H9 (cell line): ENCODE data around the gene IL1R2. TPM values are rescaled to one million over a fixed set of nuclear protein-coding genes. Genes with fewer than 3 reads are reported as not detected.

Experiments used
- DNase-seq: peaks from one replicate; pipeline ENCODE4 v3.0.0-alpha.2; 2017
- H2AFZ ChIP-seq: one replicate; pipeline ENCODE4 v1.6.1; 2013; ENCODE audit warnings: mild to moderate bottlenecking, low read length, control low read depth, moderate library complexity
- H2AK5ac ChIP-seq: 2 replicates; pipeline ENCODE4 v1.6.1; 2013; ENCODE audit warnings: low read length, control low read depth, mixed read lengths; ENCODE audit not compliant: insufficient read length
- H2BK120ac ChIP-seq: one replicate; pipeline ENCODE4 v1.6.1; 2013; ENCODE audit warnings: low read depth, mild to moderate bottlenecking, low read length, control low read depth, inconsistent platforms; ENCODE audit not compliant: poor library complexity, severe bottlenecking
- H2BK12ac ChIP-seq: 2 replicates; pipeline ENCODE4 v1.6.1; 2013; ENCODE audit warnings: low read length, control low read depth, mixed read lengths, low read depth; ENCODE audit not compliant: insufficient read length
- H2BK15ac ChIP-seq: 2 replicates; pipeline ENCODE4 v1.6.1; 2013; ENCODE audit warnings: low read depth, low read length, control low read depth
- H2BK20ac ChIP-seq: one replicate; pipeline ENCODE4 v1.6.1; 2013; ENCODE audit warnings: low read depth, mild to moderate bottlenecking, low read length, control low read depth, inconsistent platforms; ENCODE audit not compliant: poor library complexity, severe bottlenecking
- H2BK5ac ChIP-seq: 2 replicates; pipeline ENCODE4 v1.6.1; 2013; ENCODE audit warnings: low read length, control low read depth, mixed read lengths; ENCODE audit not compliant: insufficient read length
- H3K14ac ChIP-seq: 2 replicates; pipeline ENCODE4 v1.6.1; 2013; ENCODE audit warnings: low read length, control low read depth; ENCODE audit not compliant: insufficient read depth
- H3K18ac ChIP-seq: 2 replicates; pipeline ENCODE4 v1.6.1; 2013; ENCODE audit warnings: low read depth, mild to moderate bottlenecking, mixed read lengths, low read length, control low read depth; ENCODE audit not compliant: insufficient read length
- H3K23ac ChIP-seq: 2 replicates; pipeline ENCODE4 v1.6.1; 2013; ENCODE audit warnings: low read length, control low read depth, mixed read lengths, low read depth; ENCODE audit not compliant: insufficient read length
- H3K23me2 ChIP-seq: 2 replicates; pipeline ENCODE4 v1.6.1; 2013; ENCODE audit warnings: low read depth, mild to moderate bottlenecking, mixed read lengths, low read length, control low read depth; ENCODE audit not compliant: insufficient read length, poor library complexity, severe bottlenecking
- H3K27ac ChIP-seq: 2 replicates; pipeline ENCODE4 v1.5.1; 2013; ENCODE audit warnings: low read length, control low read depth, mixed read lengths, low read depth; ENCODE audit not compliant: insufficient read length
- H3K27me3 ChIP-seq: 2 replicates; pipeline ENCODE4 v1.6.1; 2013; ENCODE audit warnings: low read length, control low read depth, inconsistent platforms; ENCODE audit not compliant: insufficient read depth
- H3K4ac ChIP-seq: 2 replicates; pipeline ENCODE4 v1.6.1; 2013; ENCODE audit warnings: low read depth, mild to moderate bottlenecking, control low read depth, inconsistent platforms, low read length, moderate library complexity
- H3K4me1 ChIP-seq: 2 replicates; pipeline ENCODE4 v1.6.1; 2013; ENCODE audit warnings: low read length, control low read depth, inconsistent platforms; ENCODE audit not compliant: insufficient read depth
- H3K4me2 ChIP-seq: 2 replicates; pipeline ENCODE4 v1.6.1; 2013; ENCODE audit warnings: low read length, control low read depth, mixed read lengths; ENCODE audit not compliant: insufficient read length, insufficient read depth
- H3K56ac ChIP-seq: 2 replicates; pipeline ENCODE4 v1.6.1; 2013; ENCODE audit warnings: low read depth, mild to moderate bottlenecking, mixed read lengths, low read length, control low read depth; ENCODE audit not compliant: insufficient read length
- H3K79me1 ChIP-seq: 2 replicates; pipeline ENCODE4 v1.6.1; 2013; ENCODE audit warnings: low read depth, mild to moderate bottlenecking, moderate library complexity, low read length, control low read depth, inconsistent platforms; ENCODE audit not compliant: insufficient read depth, poor library complexity, severe bottlenecking
- H3K79me2 ChIP-seq: 2 replicates; pipeline ENCODE4 v1.6.1; 2013; ENCODE audit warnings: low read length, control low read depth, inconsistent platforms; ENCODE audit not compliant: insufficient read depth
- H3K9ac ChIP-seq: 2 replicates; pipeline ENCODE4 v1.6.1; 2013; ENCODE audit warnings: low read length, control low read depth, mixed read lengths; ENCODE audit not compliant: insufficient read length; ENCODE audit errors: extremely low read depth
- H3K9me3 ChIP-seq: one replicate; pipeline ENCODE4 v1.6.1; 2013; ENCODE audit warnings: low read depth, low read length, inconsistent platforms; ENCODE audit not compliant: control insufficient read depth
- H3T11ph ChIP-seq: one replicate; pipeline ENCODE4 v1.6.1; 2013; ENCODE audit warnings: mild to moderate bottlenecking, low read length, control low read depth, inconsistent platforms
- H4K20me1 ChIP-seq: one replicate; pipeline ENCODE4 v1.6.1; 2013; ENCODE audit not compliant: control insufficient read depth, insufficient read length, insufficient read depth
- H4K5ac ChIP-seq: 2 replicates; pipeline ENCODE4 v1.6.1; 2013; ENCODE audit warnings: low read depth, mild to moderate bottlenecking, mixed read lengths, low read length, control low read depth; ENCODE audit not compliant: insufficient read length
- H4K8ac ChIP-seq: replicated peaks from 2 replicates; pipeline ENCODE4 v1.6.1; 2013; ENCODE audit warnings: low read length, control low read depth, mixed read lengths, low read depth; ENCODE audit not compliant: insufficient read length
- H4K91ac ChIP-seq: 2 replicates; pipeline ENCODE4 v1.6.1; 2013; ENCODE audit warnings: low read depth, mild to moderate bottlenecking, moderate library complexity, mixed read lengths, low read length, control low read depth; ENCODE audit not compliant: insufficient read length
- H3K27ac Mint-ChIP-seq, 3 experiments: 2 replicates in 2 of 3; 3 replicates in 1 of 3; pipeline ENCODE4 v1.8.0; 2020 to 2021; ENCODE audit warnings: mixed read lengths in 3 of 3, mild to moderate bottlenecking in 1 of 3, moderate library complexity in 1 of 3
- H3K27me3 Mint-ChIP-seq: 2 replicates; pipeline ENCODE4 v1.8.0; 2021; ENCODE audit warnings: low read depth, mild to moderate bottlenecking, moderate library complexity, mixed read lengths
- H3K36me3 Mint-ChIP-seq, 3 experiments: 2 replicates in 2 of 3; 3 replicates in 1 of 3; pipeline ENCODE4 v1.8.0; 2020 to 2021; ENCODE audit warnings: low read depth in 3 of 3, mixed read lengths in 3 of 3; ENCODE audit not compliant: insufficient read depth in 1 of 3
- H3K4me1 Mint-ChIP-seq, 2 experiments: 2 replicates each; pipeline ENCODE4 v1.8.0; 2020; ENCODE audit warnings: mixed read lengths in 2 of 2
- H3K4me3 Mint-ChIP-seq, 2 experiments: 2 replicates in 1 of 2; 3 replicates in 1 of 2; pipeline ENCODE4 v1.8.0; 2020 to 2021; ENCODE audit warnings: mild to moderate bottlenecking in 2 of 2, mixed read lengths in 2 of 2, moderate library complexity in 1 of 2
- H3K9me3 Mint-ChIP-seq, 2 experiments: 2 replicates in 1 of 2; 3 replicates in 1 of 2; pipeline ENCODE4 v1.8.0; 2020; ENCODE audit warnings: mild to moderate bottlenecking in 2 of 2, mixed read lengths in 2 of 2, moderate library complexity in 1 of 2
- total RNA-seq: library from RNA; stranded (reverse); gene quantifications from 2 replicates; pipeline ENCODE4 v1.2.1, GENCODE V29; 2021
- TF ChIP-seq, protein P1 (sequence below): fragments of 200-600 bp; sonication (generic); conservative IDR thresholded peaks from 3 replicates; pipeline ENCODE4 v1.8.0; 2021; ENCODE audit warnings: antibody characterized with exemption, mild to moderate bottlenecking

IL1R2 gene
- total RNA-seq, 1 experiment from 2014 or later = not detected

DNA sequence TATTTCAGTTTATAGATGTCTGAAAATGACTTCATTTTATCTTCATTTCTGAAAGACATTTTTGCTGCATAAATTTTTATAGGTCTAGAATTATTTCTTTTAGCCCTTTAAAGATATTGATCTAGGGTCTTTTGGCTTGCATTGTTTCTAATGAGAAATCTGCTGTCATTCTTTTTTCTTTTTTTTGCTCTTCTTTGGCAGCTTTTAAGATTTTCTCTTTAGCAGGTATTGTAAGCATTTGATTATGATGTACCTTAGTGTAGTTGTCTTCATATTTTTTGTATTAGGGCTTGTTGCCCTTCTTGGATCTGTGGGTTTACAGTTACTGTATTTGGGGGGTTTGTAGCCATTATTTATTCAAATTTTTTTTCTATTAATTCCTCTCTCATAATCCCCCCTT lies 84.8 kb downstream of the IL1R2 start:
- Mint-ChIP-seq H3K4me1 (peaks cover 3 to 5% of the 10 kb centered on the region in 2 experiments; a peak in 2 of 4 replicates), H3K4me3 (no peak overlapping the region), H3K27ac (no peak overlapping the region), H3K9me3 (peaks cover 0 to 8% of the 10 kb centered on the region in 2 experiments; a peak in 2 of 5 replicates), H3K27me3 (no peaks in the 10 kb centered on the region; the same call in 1 of the 2 replicates), H3K36me3 (peaks cover 0 to 6% (median 2%) of the 10 kb centered on the region in 3 experiments; a peak in 3 of 7 replicates)
- Histone ChIP-seq H2BK15ac (no peak overlapping the region), H3K56ac (no peak overlapping the region), H4K91ac (no peak overlapping the region), H2BK12ac (no peak overlapping the region), H2BK20ac (no peak overlapping the region), H3K14ac (no peak overlapping the region), H3K9ac (no peak overlapping the region), H3K79me1 (no peaks in the 10 kb centered on the region), H2BK120ac (no peak overlapping the region), H3K27me3 (no peaks in the 10 kb centered on the region), H3K9me3 (no peaks in the 10 kb centered on the region), H3K23ac (no peak overlapping the region), H3K79me2 (no peaks in the 10 kb centered on the region), H3K27ac (no peak overlapping the region), H2AFZ (no peak overlapping the region), H2BK5ac (no peak overlapping the region), H3K18ac (no peak overlapping the region), H4K20me1 (no peaks in the 10 kb centered on the region), H2AK5ac (no peak overlapping the region), H4K5ac (no peak overlapping the region), H3K4me1 (no peaks in the 10 kb centered on the region), H4K8ac (no peak overlapping the region), H3K23me2 (no peaks in the 10 kb centered on the region), H3T11ph (no peak overlapping the region), H3K4ac (no peak overlapping the region), H3K4me2 (no peak overlapping the region)
- no peak for DNase-seq
- TF ChIP-seq, protein P1, sequence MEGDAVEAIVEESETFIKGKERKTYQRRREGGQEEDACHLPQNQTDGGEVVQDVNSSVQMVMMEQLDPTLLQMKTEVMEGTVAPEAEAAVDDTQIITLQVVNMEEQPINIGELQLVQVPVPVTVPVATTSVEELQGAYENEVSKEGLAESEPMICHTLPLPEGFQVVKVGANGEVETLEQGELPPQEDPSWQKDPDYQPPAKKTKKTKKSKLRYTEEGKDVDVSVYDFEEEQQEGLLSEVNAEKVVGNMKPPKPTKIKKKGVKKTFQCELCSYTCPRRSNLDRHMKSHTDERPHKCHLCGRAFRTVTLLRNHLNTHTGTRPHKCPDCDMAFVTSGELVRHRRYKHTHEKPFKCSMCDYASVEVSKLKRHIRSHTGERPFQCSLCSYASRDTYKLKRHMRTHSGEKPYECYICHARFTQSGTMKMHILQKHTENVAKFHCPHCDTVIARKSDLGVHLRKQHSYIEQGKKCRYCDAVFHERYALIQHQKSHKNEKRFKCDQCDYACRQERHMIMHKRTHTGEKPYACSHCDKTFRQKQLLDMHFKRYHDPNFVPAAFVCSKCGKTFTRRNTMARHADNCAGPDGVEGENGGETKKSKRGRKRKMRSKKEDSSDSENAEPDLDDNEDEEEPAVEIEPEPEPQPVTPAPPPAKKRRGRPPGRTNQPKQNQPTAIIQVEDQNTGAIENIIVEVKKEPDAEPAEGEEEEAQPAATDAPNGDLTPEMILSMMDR = no peak

Other genes with a start within 250 kb of the IL1R2 start
- 0.39 and 0.46 TPM in 2 replicates for gene IL1R1, start 150.8 kb downstream of the IL1R2 start, total RNA-seq
- not detected in 2 replicates for gene IL1RL2, start 195.1 kb downstream of the IL1R2 start, total RNA-seq